K562 (cell line): ENCODE measurements around the gene LRRC74B. TPM values are rescaled to one million over a fixed set of nuclear protein-coding genes. Genes with fewer than 3 reads are reported as not detected.

ENCODE experiments used
- ATAC-seq: fragments of 200-7000 bp; cut with Tn5 transposase; 3 replicates; pipeline ENCODE4 v1.9.1; 2020; ENCODE audit warnings: moderate library complexity
- BruUV-seq: library from RNA; stranded (reverse); fragments of 400-500 nt; replicated peaks from 2 replicates; lab custom pipeline; 2021; lab: Mats Ljungman, UMichigan
- CTCF ChIA-PET: fragments of 300-600 bp; formaldehyde crosslinking; extraction: SDS; loops from one replicate; lab custom pipeline; 2021; ENCODE audit warnings: low intra/inter-chr PET ratio; lab: Yijun Ruan, JAX
- POLR2A ChIA-PET: fragments of 300-600, 350-650 bp; sonication (Branson Sonifier 250); formaldehyde crosslinking; extraction: SDS; loops from one replicate; lab custom pipeline; 2021; ENCODE audit warnings: antibody characterized with exemption, inconsistent platforms; lab: Yijun Ruan, JAX
- DNase-seq, 4 experiments: peaks; one replicate each; pipeline versions ENCODE4 v3.0.0 to v3.0.0-alpha.2; 2011 to 2018; ENCODE audit warnings: low spot score in 3 of 4, mixed read lengths in 3 of 4; ENCODE audit errors: extremely low read depth in 1 of 4
- FAIRE-seq: peaks from 2 replicates; lab custom pipeline; 2011; peaks lifted over from hg19 to GRCh38; lab: Jason Lieb, UNC
- H2AFZ ChIP-seq: 2 replicates; pipeline ENCODE4 v1.6.0; 2011; ENCODE audit warnings: low read depth, low read length, control low read depth, inconsistent platforms
- H3K27ac ChIP-seq: fragments of 200-600 bp; 3 replicates; pipeline ENCODE4 v1.8.0; 2011; ENCODE audit warnings: low read depth, mild to moderate bottlenecking, control low read depth, inconsistent platforms, low read length, moderate library complexity, mixed read lengths; ENCODE audit errors: extremely low read depth
- H3K27me3 ChIP-seq, 2 experiments: fragments of 300-600 bp in 1 of 2; 2 replicates in 1 of 2; 3 replicates in 1 of 2; pipeline versions ENCODE4 v1.6.0 to v1.8.0; 2011; ENCODE audit warnings: inconsistent platforms in 2 of 2, low read length in 2 of 2, mild to moderate bottlenecking in 1 of 2, mixed read lengths in 1 of 2, moderate library complexity in 1 of 2; ENCODE audit not compliant: control insufficient read depth in 2 of 2, insufficient read depth in 2 of 2
- H3K36me3 ChIP-seq: fragments of 300-600 bp; 3 replicates; pipeline ENCODE4 v1.8.0; 2011; ENCODE audit warnings: mild to moderate bottlenecking, low read length, inconsistent platforms; ENCODE audit not compliant: control insufficient read depth, insufficient read depth
- H3K4me1 ChIP-seq, 2 experiments: fragments of 200-600 bp in 1 of 2; replicated peaks in 1 of 2; 2 replicates in 1 of 2; 3 replicates in 1 of 2; pipeline versions ENCODE4 v1.5.1 to v1.8.0; 2011; ENCODE audit warnings: inconsistent platforms in 2 of 2, low read length in 2 of 2, mild to moderate bottlenecking in 1 of 2, mixed read lengths in 1 of 2, moderate library complexity in 1 of 2; ENCODE audit not compliant: control insufficient read depth in 2 of 2, insufficient read depth in 2 of 2
- H3K4me2 ChIP-seq: 2 replicates; pipeline ENCODE4 v1.6.1; 2011; ENCODE audit warnings: low read length, control low read depth, inconsistent platforms, mixed read lengths; ENCODE audit not compliant: insufficient read depth
- H3K4me3 ChIP-seq: fragments of 200-600 bp; sonication (generic), shearing (Covaris generic); 2 replicates; pipeline ENCODE4 v1.5.1; 2016; ENCODE audit warnings: control low read depth, inconsistent platforms
- H3K79me2 ChIP-seq: fragments of 200-600 bp; 3 replicates; pipeline ENCODE4 v1.8.0; 2011; ENCODE audit warnings: low read length, inconsistent platforms; ENCODE audit not compliant: control insufficient read depth, insufficient read depth
- H3K9ac ChIP-seq, 2 experiments: 2 replicates each; pipeline versions ENCODE4 v1.6.0 to v1.6.1; 2011; ENCODE audit warnings: low read depth in 2 of 2, low read length in 2 of 2, control low read depth in 1 of 2, inconsistent platforms in 1 of 2, mild to moderate bottlenecking in 1 of 2, mixed read lengths in 1 of 2; ENCODE audit not compliant: insufficient read depth in 1 of 2
- H3K9me1 ChIP-seq: one replicate; pipeline ENCODE4 v1.6.0; 2011; ENCODE audit warnings: inconsistent platforms, mild to moderate bottlenecking, low read length, moderate library complexity; ENCODE audit not compliant: control insufficient read depth, insufficient read depth
- H3K9me3 ChIP-seq: replicated peaks from 2 replicates; pipeline ENCODE4 v1.5.1; 2011; ENCODE audit warnings: low read depth, low read length, inconsistent platforms; ENCODE audit not compliant: control insufficient read depth, insufficient read depth
- H4K20me1 ChIP-seq: replicated peaks from 2 replicates; pipeline ENCODE4 v1.6.1; 2011; ENCODE audit warnings: low read length, inconsistent platforms, mixed read lengths; ENCODE audit not compliant: control insufficient read depth, insufficient read depth
- ARID3A ChIP-seq: IDR thresholded peaks from 2 replicates; pipeline ENCODE4 v1.6.1; 2012; ENCODE audit warnings: low read depth, low read length, improper control_type of control experiment, borderline replicate concordance
- CHCHD3 ChIP-seq: fragments of 250-450 bp; sonication (Bioruptor Pico); IDR thresholded peaks from 2 replicates; pipeline ENCODE4 v2.1.2; 2022; ENCODE audit warnings: mild to moderate bottlenecking
- HMG20B ChIP-seq: fragments of 250-450 bp; sonication (Bioruptor Pico); IDR thresholded peaks from 2 replicates; pipeline ENCODE4 v1.5.0; 2021; ENCODE audit warnings: mild to moderate bottlenecking
- RCOR1 ChIP-seq, 2 experiments: IDR thresholded peaks; 2 replicates each; pipeline ENCODE4 v1.6.1; 2012; ENCODE audit warnings: low read depth in 2 of 2, low read length in 2 of 2, borderline replicate concordance in 1 of 2, improper control_type of control experiment in 1 of 2
- THAP12 ChIP-seq: fragments of 250-450 bp; sonication (Bioruptor Pico); IDR thresholded peaks from 2 replicates; pipeline ENCODE4 v1.9.0; 2021; ENCODE audit warnings: mild to moderate bottlenecking, inconsistent platforms
- WGBS: fragments of 100-300 bp; shearing (Covaris generic); methylation state at CpG from one replicate; pipeline ENCODE4 v1.1.6; 2016; ENCODE audit warnings: low coverage, mixed read lengths; ENCODE audit not compliant: insufficient coverage; ENCODE audit errors: missing lambda C conversion rate; 5-methylcytosine and 5-hydroxymethylcytosine counted together
- in situ Hi-C: fragments of 300-500 bp; cut with MboI; formaldehyde crosslinking; loops from 4 replicates; pipeline ENCODE4 v1.15.0; 2018; ENCODE audit warnings: inconsistent platforms, mixed read lengths
- intact Hi-C: fragments of 100-400 bp; cut with micrococcal nuclease; formaldehyde crosslinking; loops from 2 replicates; pipeline ENCODE4 v1.14.2; 2022
- polyA plus RNA-seq, 8 experiments: library from polyadenylated mRNA; depleted of rRNA in 4 of 8; stranded (reverse) in 5 of 8; unstranded in 3 of 8; fragments of >200 nt; fragmentation: Nextera tagmentation in 2 of 8; fragmentation: Illumina TruSeq in 1 of 8; extraction: Ambion mirVana in 2 of 8; extraction: Trizol in 1 of 8; gene quantifications; 2 replicates each; pipeline versions ENCODE4 v1.2.1 to v1.2.3, GENCODE V29; 2011 to 2014; ENCODE audit warnings: inconsistent platforms in 1 of 8, missing spikeins in 1 of 8
- total RNA-seq, 7 experiments: library from RNA; depleted of rRNA in 6 of 7; stranded (reverse); fragments of >200 nt in 6 of 7; fragmentation: Illumina TruSeq in 2 of 7; extraction: Trizol in 2 of 7; gene quantifications; 2 replicates each; pipeline versions ENCODE4 v1.2.1 to v1.2.3, GENCODE V29; 2011 to 2021; ENCODE audit warnings: low replicate concordance in 1 of 7
- TF ChIP-seq, protein P1 (sequence below): fragments of 450-650 bp; IDR thresholded peaks from 2 replicates; pipeline ENCODE4 v1.6.1; 2018; ENCODE audit warnings: mild to moderate bottlenecking, low read depth; ENCODE audit not compliant: partially characterized antibody

LRRC74B gene
- total and polyA plus RNA-seq, 9 of the 15 experiments (the other 6 are each of a cell fraction or from before 2014, with no cell fraction given): not detected

DNA sequence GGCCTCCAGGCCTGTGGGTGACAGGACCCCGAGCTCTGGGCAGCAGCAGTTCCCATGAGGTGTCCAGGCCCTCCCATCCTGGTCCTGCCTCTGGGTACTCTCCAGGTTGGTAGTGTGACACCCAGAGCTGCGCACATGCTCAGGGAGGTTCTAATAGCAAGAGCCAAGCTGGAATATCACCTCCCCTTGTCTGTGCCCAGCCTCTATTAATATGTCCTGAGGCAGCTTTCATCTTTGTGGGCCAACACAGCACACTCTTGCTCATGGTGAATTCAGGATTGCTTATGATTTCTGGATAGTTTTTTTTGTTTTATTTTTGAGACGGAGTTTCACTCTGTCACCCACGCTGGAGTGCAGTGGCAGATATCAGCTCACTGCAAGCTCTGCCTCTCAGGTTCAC, 27.4 kb upstream of the LRRC74B start:
- H3K4me3 ChIP-seq: no peak overlapping the region
- no peak for FAIRE-seq
- H3K9ac ChIP-seq: no peak overlapping the region
- 42% methylated on average over 4 of the region's 4 CpGs for WGBS
- no peak overlapping the region for H3K27ac ChIP-seq
- ATAC-seq: no peak
- no peak for DNase-seq
- H3K9me1 ChIP-seq: peaks cover 3% of the 10 kb centered on the region
- no peaks in the 10 kb centered on the region for H3K9me3 ChIP-seq
- no TSS peak for BruUV-seq
- H3K4me1 ChIP-seq: peaks cover 24 to 47% of the 10 kb centered on the region in 2 experiments
- CTCF ChIA-PET: interaction anchor here (0.6 kb wide), 1 partner anchor 84 kb away, joined by 3 read pairs; no protein-coding TSS in a partner anchor
- in situ Hi-C loops (no loop called here), intact Hi-C loops (no loop called here)
- H2AFZ ChIP-seq: no peak overlapping the region
- peaks cover 12% of the 10 kb centered on the region; the same call in 2 of the 3 replicates for H3K79me2 ChIP-seq
- TF ChIP-seq HMG20B (CRISPR knock-in tag) (no peak), RCOR1 (IDR thresholded peaks at IDR 0.05; ENCODE audit: borderline replicate concordance in 1 of 2, low read depth in 2 of 2, low read length in 2 of 2) (0 out of 4 replicates have a peak, but pooled peaks of 1 of the 2 experiments have one; percentile 21), THAP12 (CRISPR knock-in tag) (peak; percentile 32; the same call in 1 of the 2 replicates), CHCHD3 (no peak), ARID3A (no peak)
- TF ChIP-seq, protein P1, sequence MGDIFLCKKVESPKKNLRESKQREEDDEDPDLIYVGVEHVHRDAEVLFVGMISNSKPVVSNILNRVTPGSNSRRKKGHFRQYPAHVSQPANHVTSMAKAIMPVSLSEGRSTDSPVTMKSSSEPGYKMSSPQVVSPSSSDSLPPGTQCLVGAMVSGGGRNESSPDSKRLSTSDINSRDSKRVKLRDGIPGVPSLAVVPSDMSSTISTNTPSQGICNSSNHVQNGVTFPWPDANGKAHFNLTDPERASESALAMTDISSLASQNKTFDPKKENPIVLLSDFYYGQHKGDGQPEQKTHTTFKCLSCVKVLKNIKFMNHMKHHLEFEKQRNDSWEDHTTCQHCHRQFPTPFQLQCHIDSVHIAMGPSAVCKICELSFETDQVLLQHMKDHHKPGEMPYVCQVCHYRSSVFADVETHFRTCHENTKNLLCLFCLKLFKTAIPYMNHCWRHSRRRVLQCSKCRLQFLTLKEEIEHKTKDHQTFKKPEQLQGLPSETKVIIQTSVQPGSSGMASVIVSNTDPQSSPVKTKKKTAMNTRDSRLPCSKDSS: no peak
- TF ChIP-seq, all 486 proteins: peak for 2
- Histone ChIP-seq H4K20me1 (peaks cover 4% of the 10 kb centered on the region), H3K27me3 (peaks cover 2 to 7% of the 10 kb centered on the region in 2 experiments; a peak in 2 of 5 replicates), H3K4me2 (no peak overlapping the region), H3K36me3 (no peaks in the 10 kb centered on the region)
- POLR2A ChIA-PET: interaction anchor here (0.6 to 13.9 kb wide), 9 partner anchors 12 to 1257 kb away, joined by 3 to 333 read pairs (median 4); partner anchors contain the start of genes SLC7A4 and THAP7
